ENCODE data around the gene PDE3A. TPM values are rescaled to one million over a fixed set of nuclear protein-coding genes. Genes with fewer than 3 reads are reported as not detected.
"Not testable (repeated sequence)": the region's sequence is repeated elsewhere in the genome, so short reads cannot be mapped to it uniquely, and the experiment has no call there.

The PDE3A gene
- total and polyA plus RNA-seq, 2 donors from 2014 or later: 3.3 to 18.3 TPM

- TF ChIP-seq CTCF (IDR thresholded peaks at IDR 0.05; ENCODE audit: borderline replicate concordance, extremely low read depth, insufficient read depth): no peak
- Histone ChIP-seq H3K36me3 (ENCODE audit: control insufficient read depth in 2 of 3, insufficient read depth in 3 of 3, low read length in 3 of 3) (no peaks in the 10 kb centered on the region), H3K27me3 (ENCODE audit: control insufficient read depth, insufficient read depth, low read length) (no peaks in the 10 kb centered on the region), H3K9ac (ENCODE audit: low read length in 3 of 3) (no peak overlapping the region), H3K9me3 (ENCODE audit: control insufficient read depth in 2 of 3, insufficient read depth in 1 of 3, low read length in 3 of 3) (no peaks in the 10 kb centered on the region), H3K4me3 (ENCODE audit: low read length in 3 of 3) (no peak overlapping the region), H3K27ac (ENCODE audit: low read depth in 2 of 2, low read length in 2 of 2) (no peak overlapping the region), H3K4me1 (ENCODE audit: control insufficient read depth in 2 of 3, insufficient read depth in 2 of 3, low read depth in 1 of 3, low read length in 3 of 3) (no peaks in the 10 kb centered on the region)
- intact Hi-C loops (cut with DNase I): no loop called here
- DNase-seq (no peak), FAIRE-seq (no peak)
Measured at GRCh38 chr12:20382117-20382516, 13.8 kb downstream of the PDE3A start.

DNA sequence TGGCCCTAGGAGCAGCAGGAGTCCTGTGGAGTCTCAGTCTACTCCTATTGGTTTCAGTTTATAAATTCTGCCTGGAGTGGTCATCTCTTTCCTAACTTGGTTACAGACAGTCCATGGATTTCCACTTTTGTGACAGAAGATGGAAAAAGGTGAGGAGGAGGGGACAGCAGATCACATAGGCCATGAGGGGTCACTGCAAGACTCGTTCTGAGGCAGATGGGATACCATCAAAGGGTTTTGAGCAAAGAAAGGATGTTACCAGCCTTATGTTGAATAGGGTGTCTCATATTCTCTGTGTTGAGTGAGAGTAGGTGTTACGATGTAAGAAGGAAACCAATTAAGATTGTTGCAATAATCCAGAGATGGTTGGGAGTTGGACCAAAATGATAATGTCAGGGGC lies 15.3 kb downstream of the PDE3A start:
- intact Hi-C loops (cut with DNase I): no loop called here
- Histone ChIP-seq H3K27ac (ENCODE audit: low read depth in 2 of 2, low read length in 2 of 2) (no peak overlapping the region), H3K4me3 (ENCODE audit: low read length in 3 of 3) (no peak overlapping the region), H3K9me3 (ENCODE audit: control insufficient read depth in 2 of 3, insufficient read depth in 1 of 3, low read length in 3 of 3) (no peaks in the 10 kb centered on the region), H3K27me3 (ENCODE audit: control insufficient read depth, insufficient read depth, low read length) (no peaks in the 10 kb centered on the region), H3K4me1 (ENCODE audit: control insufficient read depth in 2 of 3, insufficient read depth in 2 of 3, low read depth in 1 of 3, low read length in 3 of 3) (no peaks in the 10 kb centered on the region), H3K36me3 (ENCODE audit: control insufficient read depth in 2 of 3, insufficient read depth in 3 of 3, low read length in 3 of 3) (no peaks in the 10 kb centered on the region), H3K9ac (ENCODE audit: low read length in 3 of 3) (no peak overlapping the region)
- FAIRE-seq: no peak
- TF ChIP-seq CTCF (IDR thresholded peaks at IDR 0.05; ENCODE audit: borderline replicate concordance, extremely low read depth, insufficient read depth): no peak
- no peak for DNase-seq

DNA sequence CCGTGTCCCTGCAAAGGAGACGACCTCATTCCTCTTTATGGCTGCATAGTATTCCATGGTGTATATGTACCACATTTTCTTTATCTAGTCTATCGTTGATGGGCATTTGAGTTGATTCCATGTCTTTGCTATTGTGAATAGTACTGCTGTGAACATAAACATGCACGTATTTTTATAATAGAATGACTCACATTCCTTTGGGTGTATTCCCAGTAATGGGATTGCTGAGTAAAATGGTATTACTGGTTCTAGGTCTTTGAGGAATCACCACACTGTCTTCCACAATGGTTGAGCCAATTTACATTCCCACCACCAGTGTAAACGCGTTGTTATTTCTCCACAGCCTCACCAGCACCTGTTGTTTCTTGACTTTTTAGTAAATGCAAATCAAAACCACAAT lies 16.5 kb downstream of the PDE3A start:
- H3K4me3 ChIP-seq (ENCODE audit: low read length in 3 of 3); H3K36me3 ChIP-seq (ENCODE audit: control insufficient read depth in 2 of 3, insufficient read depth in 3 of 3, low read length in 3 of 3); H3K9ac ChIP-seq (ENCODE audit: low read length in 3 of 3); H3K27me3 ChIP-seq (ENCODE audit: control insufficient read depth, insufficient read depth, low read length); H3K9me3 ChIP-seq (ENCODE audit: control insufficient read depth in 2 of 3, insufficient read depth in 1 of 3, low read length in 3 of 3); H3K27ac ChIP-seq (ENCODE audit: low read depth in 2 of 2, low read length in 2 of 2); DNase-seq; H3K4me1 ChIP-seq (ENCODE audit: control insufficient read depth in 2 of 3, insufficient read depth in 2 of 3, low read depth in 1 of 3, low read length in 3 of 3); FAIRE-seq; intact Hi-C loops (cut with DNase I): not testable (repeated sequence)

GRCh38 chr12:20390846-20391245 lies 22.5 kb downstream of the PDE3A start:
- H3K4me1 ChIP-seq (ENCODE audit: control insufficient read depth in 2 of 3, insufficient read depth in 2 of 3, low read depth in 1 of 3, low read length in 3 of 3): peaks cover 0 to 11% (median 2%) of the 10 kb centered on the region in 3 donors

More at GRCh38 chr12:20390846-20391245, 22.5 kb downstream of the PDE3A start:
- no peaks in the 10 kb centered on the region for H3K27me3 ChIP-seq (ENCODE audit: control insufficient read depth, insufficient read depth, low read length)
- no peak for DNase-seq
- no peak overlapping the region for H3K9ac ChIP-seq (ENCODE audit: low read length in 3 of 3)
- H3K36me3 ChIP-seq (ENCODE audit: control insufficient read depth in 2 of 3, insufficient read depth in 3 of 3, low read length in 3 of 3): no peaks in the 10 kb centered on the region
- peak overlapping the region in 2 of 3 donors; percentile 3 to 22 for H3K4me3 ChIP-seq (ENCODE audit: low read length in 3 of 3)
- no peak for FAIRE-seq
- H3K27ac ChIP-seq (ENCODE audit: low read depth in 2 of 2, low read length in 2 of 2): no peak overlapping the region
- H3K9me3 ChIP-seq (ENCODE audit: control insufficient read depth in 2 of 3, insufficient read depth in 1 of 3, low read length in 3 of 3): no peaks in the 10 kb centered on the region
- TF ChIP-seq CTCF (IDR thresholded peaks at IDR 0.05; ENCODE audit: borderline replicate concordance, extremely low read depth, insufficient read depth): no peak
- intact Hi-C loops (cut with DNase I): no loop called here

Measured in kidney (tissue), 14 donors.